ENCODE data around the gene CDK4. TPM values are rescaled to one million over a fixed set of nuclear protein-coding genes. Genes with fewer than 3 reads are reported as not detected.
A peak's percentile ranks its signal among the peaks of the same experiment; 100 is the strongest.

The CDK4 gene
- total and polyA plus RNA-seq, 2 of the 13 experiments (the other 11 are each of a cell fraction or from before 2014, with no cell fraction given): 191 to 209 TPM

DNA sequence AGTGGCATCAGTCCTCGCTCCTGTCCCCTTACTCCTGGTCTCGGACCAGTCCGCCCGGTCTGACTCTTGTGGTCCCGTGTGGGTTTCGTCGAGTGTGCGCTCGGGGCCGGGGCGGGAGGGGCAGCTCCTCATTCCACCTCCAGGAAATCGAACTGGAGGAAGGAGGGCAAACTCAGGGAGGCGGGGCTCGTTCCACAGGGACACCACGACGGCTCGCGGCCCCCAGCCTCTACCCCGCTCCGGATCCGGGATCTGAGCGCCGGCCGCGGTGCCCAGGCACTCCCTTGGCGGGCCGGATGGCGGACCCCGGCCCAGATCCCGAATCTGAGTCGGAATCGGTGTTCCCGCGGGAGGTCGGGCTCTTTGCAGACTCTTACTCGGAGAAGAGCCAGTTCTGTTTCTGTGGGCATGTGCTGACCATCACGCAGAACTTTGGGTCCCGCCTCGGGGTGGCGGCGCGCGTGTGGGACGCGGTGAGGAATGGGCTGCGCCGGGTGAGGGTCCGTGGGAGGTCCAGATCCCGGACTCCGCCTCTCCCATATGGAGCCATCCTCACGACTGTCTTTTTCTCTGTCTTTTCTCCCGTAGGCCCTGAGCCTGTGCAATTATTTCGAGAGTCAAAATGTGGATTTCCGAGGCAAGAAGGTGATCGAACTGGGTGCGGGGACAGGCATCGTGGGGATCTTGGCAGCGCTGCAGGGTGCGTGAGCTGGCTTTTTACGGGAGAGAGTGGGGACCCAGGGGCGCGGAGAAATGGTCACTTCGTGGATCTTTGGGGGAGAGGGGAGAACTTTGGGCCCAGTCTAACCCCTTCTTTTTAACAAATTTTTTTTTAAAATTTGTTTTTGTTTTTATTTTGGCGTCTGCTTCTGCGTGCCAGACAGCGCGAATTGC lies 20.6 kb upstream of the CDK4 start, which contains the start of gene EEF1AKMT3 (continued):
- TF ChIP-seq NR2C2 (CRISPR knock-in tag; IDR thresholded peaks at IDR 0.05; ENCODE audit: borderline replicate concordance) (no peak), ZKSCAN5 (CRISPR knock-in tag; IDR thresholded peaks at IDR 0.05) (0 out of 2 replicates have a peak, but pooled peaks have one; percentile 18), ZSCAN25 (CRISPR knock-in tag; IDR thresholded peaks at IDR 0.05) (0 out of 2 replicates have a peak, but pooled peaks have one; percentile 20), ZNF12 (CRISPR knock-in tag; IDR thresholded peaks at IDR 0.05) (0 out of 2 replicates have a peak, but pooled peaks have one; percentile 50), GABPB1 (CRISPR knock-in tag; IDR thresholded peaks at IDR 0.05) (peak; percentile 44; the same call in 1 of the 2 replicates), THAP11 (CRISPR knock-in tag; IDR thresholded peaks at IDR 0.05) (no peak), RORA (CRISPR knock-in tag; IDR thresholded peaks at IDR 0.05) (0 out of 2 replicates have a peak, but pooled peaks have one; percentile 13), ZNF160 (CRISPR knock-in tag; IDR thresholded peaks at IDR 0.05) (peak; percentile 54; the same call in 1 of the 2 replicates), ZNF558 (CRISPR knock-in tag; IDR thresholded peaks at IDR 0.05; ENCODE audit: borderline replicate concordance) (peak; percentile 41; the same call in 1 of the 2 replicates), AHR (CRISPR knock-in tag; IDR thresholded peaks at IDR 0.05) (0 out of 2 replicates have a peak, but pooled peaks have one; percentile 8), ZNF546 (CRISPR knock-in tag; conservative IDR thresholded peaks at IDR 0.05) (no peak)
- TF ChIP-seq, protein P1, sequence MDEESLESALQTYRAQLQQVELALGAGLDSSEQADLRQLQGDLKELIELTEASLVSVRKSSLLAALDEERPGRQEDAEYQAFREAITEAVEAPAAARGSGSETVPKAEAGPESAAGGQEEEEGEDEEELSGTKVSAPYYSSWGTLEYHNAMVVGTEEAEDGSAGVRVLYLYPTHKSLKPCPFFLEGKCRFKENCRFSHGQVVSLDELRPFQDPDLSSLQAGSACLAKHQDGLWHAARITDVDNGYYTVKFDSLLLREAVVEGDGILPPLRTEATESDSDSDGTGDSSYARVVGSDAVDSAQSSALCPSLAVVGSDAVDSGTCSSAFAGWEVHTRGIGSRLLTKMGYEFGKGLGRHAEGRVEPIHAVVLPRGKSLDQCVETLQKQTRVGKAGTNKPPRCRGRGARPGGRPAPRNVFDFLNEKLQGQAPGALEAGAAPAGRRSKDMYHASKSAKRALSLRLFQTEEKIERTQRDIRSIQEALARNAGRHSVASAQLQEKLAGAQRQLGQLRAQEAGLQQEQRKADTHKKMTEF (CRISPR knock-in tag; IDR thresholded peaks at IDR 0.05): peak; percentile 33; the same call in 1 of the 2 replicates
- TF ChIP-seq, protein P2, sequence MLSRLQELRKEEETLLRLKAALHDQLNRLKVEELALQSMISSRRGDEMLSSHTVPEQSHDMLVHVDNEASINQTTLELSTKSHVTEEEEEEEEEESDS (CRISPR knock-in tag; IDR thresholded peaks at IDR 0.05; ENCODE audit: borderline replicate concordance): no peak
- TF ChIP-seq, protein P3, sequence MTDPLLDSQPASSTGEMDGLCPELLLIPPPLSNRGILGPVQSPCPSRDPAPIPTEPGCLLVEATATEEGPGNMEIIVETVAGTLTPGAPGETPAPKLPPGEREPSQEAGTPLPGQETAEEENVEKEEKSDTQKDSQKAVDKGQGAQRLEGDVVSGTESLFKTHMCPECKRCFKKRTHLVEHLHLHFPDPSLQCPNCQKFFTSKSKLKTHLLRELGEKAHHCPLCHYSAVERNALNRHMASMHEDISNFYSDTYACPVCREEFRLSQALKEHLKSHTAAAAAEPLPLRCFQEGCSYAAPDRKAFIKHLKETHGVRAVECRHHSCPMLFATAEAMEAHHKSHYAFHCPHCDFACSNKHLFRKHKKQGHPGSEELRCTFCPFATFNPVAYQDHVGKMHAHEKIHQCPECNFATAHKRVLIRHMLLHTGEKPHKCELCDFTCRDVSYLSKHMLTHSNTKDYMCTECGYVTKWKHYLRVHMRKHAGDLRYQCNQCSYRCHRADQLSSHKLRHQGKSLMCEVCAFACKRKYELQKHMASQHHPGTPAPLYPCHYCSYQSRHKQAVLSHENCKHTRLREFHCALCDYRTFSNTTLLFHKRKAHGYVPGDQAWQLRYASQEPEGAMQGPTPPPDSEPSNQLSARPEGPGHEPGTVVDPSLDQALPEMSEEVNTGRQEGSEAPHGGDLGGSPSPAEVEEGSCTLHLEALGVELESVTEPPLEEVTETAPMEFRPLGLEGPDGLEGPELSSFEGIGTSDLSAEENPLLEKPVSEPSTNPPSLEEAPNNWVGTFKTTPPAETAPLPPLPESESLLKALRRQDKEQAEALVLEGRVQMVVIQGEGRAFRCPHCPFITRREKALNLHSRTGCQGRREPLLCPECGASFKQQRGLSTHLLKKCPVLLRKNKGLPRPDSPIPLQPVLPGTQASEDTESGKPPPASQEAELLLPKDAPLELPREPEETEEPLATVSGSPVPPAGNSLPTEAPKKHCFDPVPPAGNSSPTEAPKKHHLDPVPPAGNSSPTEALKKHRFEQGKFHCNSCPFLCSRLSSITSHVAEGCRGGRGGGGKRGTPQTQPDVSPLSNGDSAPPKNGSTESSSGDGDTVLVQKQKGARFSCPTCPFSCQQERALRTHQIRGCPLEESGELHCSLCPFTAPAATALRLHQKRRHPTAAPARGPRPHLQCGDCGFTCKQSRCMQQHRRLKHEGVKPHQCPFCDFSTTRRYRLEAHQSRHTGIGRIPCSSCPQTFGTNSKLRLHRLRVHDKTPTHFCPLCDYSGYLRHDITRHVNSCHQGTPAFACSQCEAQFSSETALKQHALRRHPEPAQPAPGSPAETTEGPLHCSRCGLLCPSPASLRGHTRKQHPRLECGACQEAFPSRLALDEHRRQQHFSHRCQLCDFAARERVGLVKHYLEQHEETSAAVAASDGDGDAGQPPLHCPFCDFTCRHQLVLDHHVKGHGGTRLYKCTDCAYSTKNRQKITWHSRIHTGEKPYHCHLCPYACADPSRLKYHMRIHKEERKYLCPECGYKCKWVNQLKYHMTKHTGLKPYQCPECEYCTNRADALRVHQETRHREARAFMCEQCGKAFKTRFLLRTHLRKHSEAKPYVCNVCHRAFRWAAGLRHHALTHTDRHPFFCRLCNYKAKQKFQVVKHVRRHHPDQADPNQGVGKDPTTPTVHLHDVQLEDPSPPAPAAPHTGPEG (CRISPR knock-in tag; IDR thresholded peaks at IDR 0.05): peak; percentile 65; the same call in 1 of the 2 replicates
- TF ChIP-seq, protein P4, sequence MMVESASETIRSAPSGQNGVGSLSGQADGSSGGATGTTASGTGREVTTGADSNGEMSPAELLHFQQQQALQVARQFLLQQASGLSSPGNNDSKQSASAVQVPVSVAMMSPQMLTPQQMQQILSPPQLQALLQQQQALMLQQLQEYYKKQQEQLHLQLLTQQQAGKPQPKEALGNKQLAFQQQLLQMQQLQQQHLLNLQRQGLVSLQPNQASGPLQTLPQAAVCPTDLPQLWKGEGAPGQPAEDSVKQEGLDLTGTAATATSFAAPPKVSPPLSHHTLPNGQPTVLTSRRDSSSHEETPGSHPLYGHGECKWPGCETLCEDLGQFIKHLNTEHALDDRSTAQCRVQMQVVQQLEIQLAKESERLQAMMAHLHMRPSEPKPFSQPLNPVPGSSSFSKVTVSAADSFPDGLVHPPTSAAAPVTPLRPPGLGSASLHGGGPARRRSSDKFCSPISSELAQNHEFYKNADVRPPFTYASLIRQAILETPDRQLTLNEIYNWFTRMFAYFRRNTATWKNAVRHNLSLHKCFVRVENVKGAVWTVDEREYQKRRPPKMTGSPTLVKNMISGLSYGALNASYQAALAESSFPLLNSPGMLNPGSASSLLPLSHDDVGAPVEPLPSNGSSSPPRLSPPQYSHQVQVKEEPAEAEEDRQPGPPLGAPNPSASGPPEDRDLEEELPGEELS (CRISPR knock-in tag; IDR thresholded peaks at IDR 0.05): 0 out of 2 replicates have a peak, but pooled peaks have one; percentile 13
